Spinal cord (tissue), 10 donors: Measurements from ENCODE around the gene FGFR4. TPM values are rescaled to one million over a fixed set of nuclear protein-coding genes. Genes with fewer than 3 reads are reported as not detected.
A peak's percentile ranks its signal among the peaks of the same experiment; 100 is the strongest.

Source experiments
- DNase-seq, 6 donors: peaks; one replicate each; pipeline versions ENCODE4 v3.0.0 to v3.0.0-alpha.2; 2013 to 2015; ENCODE audit warnings: low spot score in 6 of 6, low read depth in 4 of 6
- H3K27ac ChIP-seq: one replicate; pipeline ENCODE4 v1.5.1; 2013; ENCODE audit warnings: low read depth, low read length, control low read depth
- H3K27me3 ChIP-seq: one replicate; pipeline ENCODE4 v1.6.1; 2013; ENCODE audit warnings: low read length; ENCODE audit not compliant: control insufficient read depth, insufficient read depth
- H3K36me3 ChIP-seq: one replicate; pipeline ENCODE4 v1.6.1; 2013; ENCODE audit warnings: low read length; ENCODE audit not compliant: control insufficient read depth, insufficient read depth
- H3K4me1 ChIP-seq: one replicate; pipeline ENCODE4 v1.6.1; 2013; ENCODE audit warnings: low read length; ENCODE audit not compliant: control insufficient read depth, insufficient read depth
- H3K4me3 ChIP-seq: one replicate; pipeline ENCODE4 v1.5.1; 2013; ENCODE audit warnings: low read depth, low read length, control low read depth
- H3K9me3 ChIP-seq: one replicate; pipeline ENCODE4 v1.6.1; 2013; ENCODE audit warnings: low read length; ENCODE audit not compliant: control insufficient read depth, insufficient read depth
- WGBS: methylation state at CpG from one replicate; pipeline ENCODE4 v1.1.5; 2013; ENCODE audit warnings: missing lambda C conversion rate; ENCODE audit not compliant: insufficient coverage; 5-methylcytosine and 5-hydroxymethylcytosine counted together
- polyA plus RNA-seq, 2 donors: library from polyadenylated mRNA; unstranded; fragments of 120-200 nt; gene quantifications; one replicate each; pipeline ENCODE4 v1.2.1, GENCODE V29; 2013; ENCODE audit not compliant: insufficient read length in 2 of 2
- total RNA-seq, 2 donors: library from RNA; depleted of rRNA in 1 of 2; stranded (reverse); fragments of 120-200 nt in 1 of 2; fragments of >200 nt in 1 of 2; gene quantifications; one replicate each; pipeline versions ENCODE4 v1.2.3 to v1.2.4, GENCODE V29; 2013 to 2014
- donor health status: healthy.

FGFR4 gene
- total and polyA plus RNA-seq, 4 donors, result 1.1 to 8.0 (median 4.2) TPM

DNA sequence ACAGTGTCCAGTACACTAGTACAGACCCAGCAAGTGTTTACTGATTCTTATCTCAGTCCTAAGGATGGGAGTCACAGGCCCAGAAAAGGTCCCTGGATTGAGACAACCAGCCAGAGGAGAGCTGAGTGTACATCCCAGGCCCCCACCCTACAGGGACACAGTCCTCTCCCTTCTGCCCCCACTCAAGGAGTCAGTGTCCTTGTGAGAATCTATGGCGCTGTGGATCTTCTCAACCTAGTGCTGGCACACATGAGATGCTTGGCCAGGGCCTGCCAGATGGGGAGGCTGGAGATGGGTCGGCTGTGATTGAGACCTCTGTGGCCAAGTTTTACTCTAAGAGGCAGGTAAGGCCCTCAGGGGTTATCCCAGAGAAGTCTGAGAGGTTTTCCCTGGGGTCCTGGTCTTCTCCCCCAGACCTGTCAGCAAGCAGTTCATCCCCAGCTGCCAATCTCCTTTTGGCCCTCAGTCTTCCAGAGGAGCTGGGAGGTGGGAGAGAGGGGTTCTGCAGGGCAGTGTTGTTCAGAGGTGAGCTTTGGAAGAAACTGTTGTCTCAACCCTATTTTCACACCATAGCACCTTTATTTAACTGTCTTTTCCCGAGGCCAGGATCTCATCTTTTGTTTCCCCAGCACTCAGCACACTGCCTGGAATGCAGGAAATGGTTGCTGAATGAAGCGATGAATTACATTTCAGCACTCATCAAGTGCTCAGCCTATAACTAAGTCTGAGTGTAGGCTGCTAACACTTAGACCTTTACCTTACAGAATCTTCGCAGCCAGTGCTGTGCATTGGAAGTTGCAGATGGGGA, 43.7 kb downstream of the FGFR4 start:
- Histone ChIP-seq H3K27me3 (no peaks in the 10 kb centered on the region), H3K36me3 (peaks cover under 1% of the 10 kb centered on the region), H3K27ac (no peak overlapping the region), H3K4me3 (no peak overlapping the region), H3K4me1 (peaks cover 18% of the 10 kb centered on the region), H3K9me3 (no peaks in the 10 kb centered on the region)
- no peak for DNase-seq
- WGBS, result 92% methylated on average over 4 of the region's 5 CpGs

GRCh38 chr5:177131019-177131320, 44.3 kb downstream of the FGFR4 start:
- no peaks in the 10 kb centered on the region for H3K27me3 ChIP-seq
- peaks cover 4% of the 10 kb centered on the region for H3K36me3 ChIP-seq
- H3K9me3 ChIP-seq, result no peaks in the 10 kb centered on the region
- WGBS, result 59% methylated on average over 2 of the region's 2 CpGs
- no peak overlapping the region for H3K4me3 ChIP-seq
- H3K27ac ChIP-seq, result no peak overlapping the region
- DNase-seq, result no peak
- H3K4me1 ChIP-seq, result peaks cover 18% of the 10 kb centered on the region

- H3K27ac ChIP-seq, result no peak overlapping the region
- peaks cover 6% of the 10 kb centered on the region for H3K36me3 ChIP-seq
- H3K27me3 ChIP-seq, result no peaks in the 10 kb centered on the region
- no peak overlapping the region for H3K4me3 ChIP-seq
- 45% methylated on average over 30 of the region's 31 CpGs for WGBS
- no peak for DNase-seq
- no peaks in the 10 kb centered on the region for H3K9me3 ChIP-seq
- peaks cover 20% of the 10 kb centered on the region for H3K4me1 ChIP-seq
These were observed 44.8 kb downstream of the FGFR4 start for GRCh38 chr5:177131352-177132135.

GRCh38 chr5:177132136-177133095, 45.7 kb downstream of the FGFR4 start:
- WGBS, result 2% methylated on average over 95 of the region's 100 CpGs
- peak overlapping the region; percentile 31 for H3K4me3 ChIP-seq
- peak in 4 of 6 donors; percentile 40 to 80 (median 60) for DNase-seq

DNA sequence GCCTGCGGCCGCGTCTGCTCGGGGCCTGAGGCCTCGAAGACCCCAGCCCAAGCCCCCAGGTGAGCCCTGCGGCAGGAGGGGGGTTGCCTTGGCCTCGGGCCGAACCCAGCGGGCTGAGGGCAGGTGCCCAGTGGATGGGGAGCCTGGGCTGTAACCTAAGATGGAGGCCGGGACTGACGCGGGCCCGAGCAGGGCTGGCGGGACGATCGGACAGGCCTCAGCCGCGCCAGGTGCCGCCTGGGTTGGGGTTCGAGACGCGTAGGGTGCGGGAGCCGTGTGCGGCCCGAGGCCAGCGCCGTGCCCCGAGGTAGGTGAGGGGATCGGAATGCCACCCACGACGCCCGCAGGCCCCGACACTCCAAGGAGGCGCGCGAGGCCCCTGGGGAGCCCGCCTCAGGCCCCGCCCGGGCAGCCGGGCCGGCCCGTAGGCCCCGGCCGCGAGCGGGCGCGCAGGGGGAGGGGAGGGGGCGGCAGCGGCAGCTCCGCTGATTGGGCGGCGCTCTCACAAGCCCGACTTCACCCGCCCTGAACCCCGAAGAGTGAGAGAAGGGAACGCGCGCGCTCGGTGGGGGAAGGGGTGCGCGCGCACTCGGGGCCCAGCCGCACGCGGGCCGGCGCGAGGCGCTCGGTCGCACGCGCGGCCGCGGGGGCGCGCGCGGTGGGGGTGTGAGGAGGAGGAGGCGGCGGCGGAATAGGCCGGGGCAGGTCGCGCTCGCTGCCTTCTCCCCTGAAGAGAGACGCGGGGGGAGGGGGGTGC, 46.6 kb downstream of the FGFR4 start, which contains the start of gene NSD1:
TSS of gene NSD1 (plus strand) at position 678 of the 757 bp plus-strand sequence. CDS start 1,331 bp downstream, outside the sequence.
- Histone ChIP-seq H3K4me3 (peak within 1 kb of the TSS; percentile 65), H3K27ac (peak within 1 kb of the TSS; percentile 96), H3K9me3 (no peaks in the 10 kb centered on the region), H3K27me3 (no peaks in the 10 kb centered on the region), H3K4me1 (peaks cover 25% of the 10 kb centered on the region), H3K36me3 (peaks cover 16% of the 10 kb centered on the region)
- 1% methylated on average over 91 of the region's 93 CpGs for WGBS
- DNase-seq, result peak; percentile 68 to 98 (median 89)

More at GRCh38 chr5:177132136-177133095, 45.7 kb downstream of the FGFR4 start:
- Histone ChIP-seq H3K27me3 (no peaks in the 10 kb centered on the region), H3K9me3 (no peaks in the 10 kb centered on the region), H3K36me3 (peaks cover 9% of the 10 kb centered on the region), H3K4me1 (peaks cover 22% of the 10 kb centered on the region), H3K27ac (peak overlapping the region; percentile 96)

GRCh38 chr5:177133853-177134696, 47.4 kb downstream of the FGFR4 start:
- peaks cover 29% of the 10 kb centered on the region for H3K4me1 ChIP-seq
- H3K27ac ChIP-seq, result peak overlapping the region; percentile 92
- H3K36me3 ChIP-seq, result peaks cover 22% of the 10 kb centered on the region
- no peaks in the 10 kb centered on the region for H3K9me3 ChIP-seq
- H3K4me3 ChIP-seq, result peak overlapping the region; percentile 65
- under 1% methylated on average over 66 of the region's 83 CpGs for WGBS
- no peaks in the 10 kb centered on the region for H3K27me3 ChIP-seq
- peak in 5 of 6 donors; percentile 29 to 79 (median 40) for DNase-seq

DNA sequence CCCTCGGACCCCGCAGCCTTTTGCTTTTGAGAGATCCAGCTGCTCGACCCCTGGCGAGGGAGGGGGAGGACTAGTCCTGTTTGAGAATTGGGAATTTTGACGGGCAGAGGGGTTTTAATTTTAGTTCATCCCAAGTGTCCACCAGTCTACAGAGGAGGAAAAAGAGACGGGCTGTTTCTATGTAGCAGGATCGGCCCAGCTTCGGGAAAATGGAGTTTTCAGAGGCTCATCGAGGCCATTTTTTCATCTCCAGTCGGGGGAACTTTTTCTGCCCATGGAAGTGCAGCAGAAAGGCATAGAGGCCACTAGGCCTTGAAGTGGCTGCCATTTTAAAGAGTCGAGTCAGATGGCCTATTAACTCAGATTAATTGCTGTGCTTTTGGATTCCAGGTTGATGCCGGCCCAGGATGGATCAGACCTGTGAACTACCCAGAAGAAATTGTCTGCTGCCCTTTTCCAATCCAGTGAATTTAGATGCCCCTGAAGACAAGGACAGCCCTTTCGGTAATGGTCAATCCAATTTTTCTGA, 48.0 kb downstream of the FGFR4 start:
- WGBS, result 3% methylated on average over 9 of the region's 13 CpGs
- Histone ChIP-seq H3K27ac (peak overlapping the region; percentile 92), H3K4me1 (peaks cover 31% of the 10 kb centered on the region), H3K4me3 (peak overlapping the region; percentile 65), H3K27me3 (no peaks in the 10 kb centered on the region), H3K36me3 (peaks cover 24% of the 10 kb centered on the region), H3K9me3 (no peaks in the 10 kb centered on the region)
- DNase-seq, result peak in 1 of 6 donors; percentile 38

GRCh38 chr5:177140312-177140711, 53.6 kb downstream of the FGFR4 start:
- H3K36me3 ChIP-seq, result peaks cover 50% of the 10 kb centered on the region
- peaks cover 13% of the 10 kb centered on the region for H3K4me1 ChIP-seq
- H3K9me3 ChIP-seq, result no peaks in the 10 kb centered on the region
- 88% methylated on average over 2 of the region's 2 CpGs for WGBS
- H3K27ac ChIP-seq, result no peak overlapping the region
- no peaks in the 10 kb centered on the region for H3K27me3 ChIP-seq
- DNase-seq, result no peak
- no peak overlapping the region for H3K4me3 ChIP-seq
